K562 (cell line): ENCODE results near the gene IQCK. TPM values are rescaled to one million over a fixed set of nuclear protein-coding genes. Genes with fewer than 3 reads are reported as not detected.
A peak's percentile ranks its signal among the peaks of the same experiment; 100 is the strongest.

Experiments used
- ATAC-seq: fragments of 200-7000 bp; cut with Tn5 transposase; 3 replicates; pipeline ENCODE4 v1.9.1; 2020; ENCODE audit warnings: moderate library complexity
- BruUV-seq: library from RNA; stranded (reverse); fragments of 400-500 nt; replicated peaks from 2 replicates; lab custom pipeline; 2021; lab: Mats Ljungman, UMichigan
- CTCF ChIA-PET: fragments of 300-600 bp; formaldehyde crosslinking; extraction: SDS; loops from one replicate; lab custom pipeline; 2021; ENCODE audit warnings: low intra/inter-chr PET ratio; lab: Yijun Ruan, JAX
- POLR2A ChIA-PET: fragments of 300-600, 350-650 bp; sonication (Branson Sonifier 250); formaldehyde crosslinking; extraction: SDS; loops from one replicate; lab custom pipeline; 2021; ENCODE audit warnings: antibody characterized with exemption, inconsistent platforms; lab: Yijun Ruan, JAX
- DNase-seq, 4 experiments: peaks; one replicate each; pipeline versions ENCODE4 v3.0.0 to v3.0.0-alpha.2; 2011 to 2018; ENCODE audit warnings: low spot score in 3 of 4, mixed read lengths in 3 of 4; ENCODE audit errors: extremely low read depth in 1 of 4
- FAIRE-seq: peaks from 2 replicates; lab custom pipeline; 2011; peaks lifted over from hg19 to GRCh38; lab: Jason Lieb, UNC
- H2AFZ ChIP-seq: 2 replicates; pipeline ENCODE4 v1.6.0; 2011; ENCODE audit warnings: low read depth, low read length, control low read depth, inconsistent platforms
- H3K27ac ChIP-seq: fragments of 200-600 bp; 3 replicates; pipeline ENCODE4 v1.8.0; 2011; ENCODE audit warnings: low read depth, mild to moderate bottlenecking, control low read depth, inconsistent platforms, low read length, moderate library complexity, mixed read lengths; ENCODE audit errors: extremely low read depth
- H3K27me3 ChIP-seq, 2 experiments: fragments of 300-600 bp in 1 of 2; 2 replicates in 1 of 2; 3 replicates in 1 of 2; pipeline versions ENCODE4 v1.6.0 to v1.8.0; 2011; ENCODE audit warnings: inconsistent platforms in 2 of 2, low read length in 2 of 2, mild to moderate bottlenecking in 1 of 2, mixed read lengths in 1 of 2, moderate library complexity in 1 of 2; ENCODE audit not compliant: control insufficient read depth in 2 of 2, insufficient read depth in 2 of 2
- H3K36me3 ChIP-seq: fragments of 300-600 bp; 3 replicates; pipeline ENCODE4 v1.8.0; 2011; ENCODE audit warnings: mild to moderate bottlenecking, low read length, inconsistent platforms; ENCODE audit not compliant: control insufficient read depth, insufficient read depth
- H3K4me1 ChIP-seq, 2 experiments: fragments of 200-600 bp in 1 of 2; replicated peaks in 1 of 2; 2 replicates in 1 of 2; 3 replicates in 1 of 2; pipeline versions ENCODE4 v1.5.1 to v1.8.0; 2011; ENCODE audit warnings: inconsistent platforms in 2 of 2, low read length in 2 of 2, mild to moderate bottlenecking in 1 of 2, mixed read lengths in 1 of 2, moderate library complexity in 1 of 2; ENCODE audit not compliant: control insufficient read depth in 2 of 2, insufficient read depth in 2 of 2
- H3K4me2 ChIP-seq: 2 replicates; pipeline ENCODE4 v1.6.1; 2011; ENCODE audit warnings: low read length, control low read depth, inconsistent platforms, mixed read lengths; ENCODE audit not compliant: insufficient read depth
- H3K4me3 ChIP-seq: fragments of 200-600 bp; sonication (generic), shearing (Covaris generic); 2 replicates; pipeline ENCODE4 v1.5.1; 2016; ENCODE audit warnings: control low read depth, inconsistent platforms
- H3K79me2 ChIP-seq: fragments of 200-600 bp; 3 replicates; pipeline ENCODE4 v1.8.0; 2011; ENCODE audit warnings: low read length, inconsistent platforms; ENCODE audit not compliant: control insufficient read depth, insufficient read depth
- H3K9ac ChIP-seq, 2 experiments: 2 replicates each; pipeline versions ENCODE4 v1.6.0 to v1.6.1; 2011; ENCODE audit warnings: low read depth in 2 of 2, low read length in 2 of 2, control low read depth in 1 of 2, inconsistent platforms in 1 of 2, mild to moderate bottlenecking in 1 of 2, mixed read lengths in 1 of 2; ENCODE audit not compliant: insufficient read depth in 1 of 2
- H3K9me1 ChIP-seq: one replicate; pipeline ENCODE4 v1.6.0; 2011; ENCODE audit warnings: inconsistent platforms, mild to moderate bottlenecking, low read length, moderate library complexity; ENCODE audit not compliant: control insufficient read depth, insufficient read depth
- H3K9me3 ChIP-seq: replicated peaks from 2 replicates; pipeline ENCODE4 v1.5.1; 2011; ENCODE audit warnings: low read depth, low read length, inconsistent platforms; ENCODE audit not compliant: control insufficient read depth, insufficient read depth
- H4K20me1 ChIP-seq: replicated peaks from 2 replicates; pipeline ENCODE4 v1.6.1; 2011; ENCODE audit warnings: low read length, inconsistent platforms, mixed read lengths; ENCODE audit not compliant: control insufficient read depth, insufficient read depth
- DACH1 ChIP-seq: fragments of 450-650 bp; IDR thresholded peaks from 2 replicates; pipeline ENCODE4 v1.6.1; 2018; ENCODE audit not compliant: partially characterized antibody
- KDM4B ChIP-seq, 2 experiments: fragments of 450-650 bp in 1 of 2; sonication (generic) in 1 of 2; IDR thresholded peaks; 2 replicates each; pipeline ENCODE4 v1.6.1; 2016 to 2017; ENCODE audit warnings: borderline replicate concordance in 2 of 2, antibody characterized with exemption in 1 of 2, low read depth in 1 of 2, mild to moderate bottlenecking in 1 of 2
- ZNF707 ChIP-seq: fragments of 250-450 bp; sonication (Bioruptor Pico); conservative IDR thresholded peaks from 2 replicates; pipeline ENCODE4 v1.8.0; 2022; ENCODE audit warnings: inconsistent platforms, mild to moderate bottlenecking, moderate library complexity
- ZNF76 ChIP-seq: fragments of 250-450 bp; sonication (Bioruptor Pico); IDR thresholded peaks from 2 replicates; pipeline ENCODE4 v1.4.0; 2020; ENCODE audit warnings: mild to moderate bottlenecking, moderate library complexity, borderline replicate concordance
- WGBS: fragments of 100-300 bp; shearing (Covaris generic); methylation state at CpG from one replicate; pipeline ENCODE4 v1.1.6; 2016; ENCODE audit warnings: low coverage, mixed read lengths; ENCODE audit not compliant: insufficient coverage; ENCODE audit errors: missing lambda C conversion rate; 5-methylcytosine and 5-hydroxymethylcytosine counted together
- in situ Hi-C: fragments of 300-500 bp; cut with MboI; formaldehyde crosslinking; loops from 4 replicates; pipeline ENCODE4 v1.15.0; 2018; ENCODE audit warnings: inconsistent platforms, mixed read lengths
- intact Hi-C: fragments of 100-400 bp; cut with micrococcal nuclease; formaldehyde crosslinking; loops from 2 replicates; pipeline ENCODE4 v1.14.2; 2022
- polyA plus RNA-seq, 8 experiments: library from polyadenylated mRNA; depleted of rRNA in 4 of 8; stranded (reverse) in 5 of 8; unstranded in 3 of 8; fragments of >200 nt; fragmentation: Nextera tagmentation in 2 of 8; fragmentation: Illumina TruSeq in 1 of 8; extraction: Ambion mirVana in 2 of 8; extraction: Trizol in 1 of 8; gene quantifications; 2 replicates each; pipeline versions ENCODE4 v1.2.1 to v1.2.3, GENCODE V29; 2011 to 2014; ENCODE audit warnings: inconsistent platforms in 1 of 8, missing spikeins in 1 of 8
- total RNA-seq, 7 experiments: library from RNA; depleted of rRNA in 6 of 7; stranded (reverse); fragments of >200 nt in 6 of 7; fragmentation: Illumina TruSeq in 2 of 7; extraction: Trizol in 2 of 7; gene quantifications; 2 replicates each; pipeline versions ENCODE4 v1.2.1 to v1.2.3, GENCODE V29; 2011 to 2021; ENCODE audit warnings: low replicate concordance in 1 of 7
- TF ChIP-seq, protein P1 (sequence below): fragments of 250-450 bp; sonication (Bioruptor Pico); IDR thresholded peaks from 2 replicates; pipeline ENCODE4 v1.8.0; 2021; ENCODE audit warnings: moderate library complexity, mild to moderate bottlenecking, inconsistent platforms
- TF ChIP-seq, protein P2 (sequence below): fragments of 150-350 bp; conservative IDR thresholded peaks from 2 replicates; pipeline ENCODE4 v1.6.1; 2014; ENCODE audit warnings: low read length

Gene IQCK
- total and polyA plus RNA-seq, 9 of the 15 experiments (the other 6 are each of a cell fraction or from before 2014, with no cell fraction given): 5.2 to 12.2 (median 7.3) TPM

DNA sequence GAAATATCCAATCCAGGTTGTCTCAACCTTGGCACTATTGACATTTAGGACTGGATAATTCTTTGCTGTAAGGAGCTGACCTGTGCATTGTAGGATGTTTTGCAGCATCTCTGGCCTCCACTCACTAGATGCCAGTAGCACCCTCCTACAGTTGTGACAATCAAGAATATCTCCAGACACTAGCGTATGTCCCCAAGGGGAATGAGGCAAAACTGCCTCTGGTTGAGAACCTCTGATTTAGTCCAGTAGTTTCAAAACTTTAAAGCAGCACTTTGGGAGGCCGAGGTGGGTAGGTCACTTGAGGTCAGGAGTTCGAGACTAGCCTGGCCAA lies 48.4 kb downstream of the IQCK start:
- H2AFZ ChIP-seq: no peak overlapping the region
- no peaks in the 10 kb centered on the region for H3K27me3 ChIP-seq
- no peaks in the 10 kb centered on the region for H3K36me3 ChIP-seq
- H3K27ac ChIP-seq: no peak overlapping the region
- H3K9me1 ChIP-seq: no peaks in the 10 kb centered on the region
- CTCF ChIA-PET: no interaction called here
- no peak overlapping the region for H3K4me3 ChIP-seq
- peak; percentile 26 for FAIRE-seq
- TF ChIP-seq ZNF707 (CRISPR knock-in tag) (no peak), ZNF76 (CRISPR knock-in tag) (no peak), DACH1 (no peak), KDM4B (IDR thresholded peaks at IDR 0.05; ENCODE audit: borderline replicate concordance in 2 of 2, low read depth in 1 of 2) (no peak)
- TF ChIP-seq, protein P1, sequence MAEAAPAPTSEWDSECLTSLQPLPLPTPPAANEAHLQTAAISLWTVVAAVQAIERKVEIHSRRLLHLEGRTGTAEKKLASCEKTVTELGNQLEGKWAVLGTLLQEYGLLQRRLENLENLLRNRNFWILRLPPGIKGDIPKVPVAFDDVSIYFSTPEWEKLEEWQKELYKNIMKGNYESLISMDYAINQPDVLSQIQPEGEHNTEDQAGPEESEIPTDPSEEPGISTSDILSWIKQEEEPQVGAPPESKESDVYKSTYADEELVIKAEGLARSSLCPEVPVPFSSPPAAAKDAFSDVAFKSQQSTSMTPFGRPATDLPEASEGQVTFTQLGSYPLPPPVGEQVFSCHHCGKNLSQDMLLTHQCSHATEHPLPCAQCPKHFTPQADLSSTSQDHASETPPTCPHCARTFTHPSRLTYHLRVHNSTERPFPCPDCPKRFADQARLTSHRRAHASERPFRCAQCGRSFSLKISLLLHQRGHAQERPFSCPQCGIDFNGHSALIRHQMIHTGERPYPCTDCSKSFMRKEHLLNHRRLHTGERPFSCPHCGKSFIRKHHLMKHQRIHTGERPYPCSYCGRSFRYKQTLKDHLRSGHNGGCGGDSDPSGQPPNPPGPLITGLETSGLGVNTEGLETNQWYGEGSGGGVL (CRISPR knock-in tag): no peak
- TF ChIP-seq, protein P2, sequence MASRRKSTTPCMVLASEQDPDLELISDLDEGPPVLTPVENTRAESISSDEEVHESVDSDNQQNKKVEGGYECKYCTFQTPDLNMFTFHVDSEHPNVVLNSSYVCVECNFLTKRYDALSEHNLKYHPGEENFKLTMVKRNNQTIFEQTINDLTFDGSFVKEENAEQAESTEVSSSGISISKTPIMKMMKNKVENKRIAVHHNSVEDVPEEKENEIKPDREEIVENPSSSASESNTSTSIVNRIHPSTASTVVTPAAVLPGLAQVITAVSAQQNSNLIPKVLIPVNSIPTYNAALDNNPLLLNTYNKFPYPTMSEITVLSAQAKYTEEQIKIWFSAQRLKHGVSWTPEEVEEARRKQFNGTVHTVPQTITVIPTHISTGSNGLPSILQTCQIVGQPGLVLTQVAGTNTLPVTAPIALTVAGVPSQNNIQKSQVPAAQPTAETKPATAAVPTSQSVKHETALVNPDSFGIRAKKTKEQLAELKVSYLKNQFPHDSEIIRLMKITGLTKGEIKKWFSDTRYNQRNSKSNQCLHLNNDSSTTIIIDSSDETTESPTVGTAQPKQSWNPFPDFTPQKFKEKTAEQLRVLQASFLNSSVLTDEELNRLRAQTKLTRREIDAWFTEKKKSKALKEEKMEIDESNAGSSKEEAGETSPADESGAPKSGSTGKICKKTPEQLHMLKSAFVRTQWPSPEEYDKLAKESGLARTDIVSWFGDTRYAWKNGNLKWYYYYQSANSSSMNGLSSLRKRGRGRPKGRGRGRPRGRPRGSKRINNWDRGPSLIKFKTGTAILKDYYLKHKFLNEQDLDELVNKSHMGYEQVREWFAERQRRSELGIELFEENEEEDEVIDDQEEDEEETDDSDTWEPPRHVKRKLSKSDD: no peak
- no peak overlapping the region for H3K4me2 ChIP-seq
- intact Hi-C loops (no loop called here), in situ Hi-C loops (no loop called here)
- no peak overlapping the region for H3K9ac ChIP-seq
- POLR2A ChIA-PET: interaction anchor here (0.9 kb wide), 1 partner anchor 14 kb away, joined by 5 read pairs; no protein-coding TSS in a partner anchor
- BruUV-seq: no TSS peak
- H4K20me1 ChIP-seq: no peaks in the 10 kb centered on the region
- no peak for DNase-seq
- no peak for ATAC-seq
- 34% methylated on average over 3 of the region's 3 CpGs for WGBS
- H3K9me3 ChIP-seq: no peaks in the 10 kb centered on the region
- no peaks in the 10 kb centered on the region for H3K79me2 ChIP-seq
- H3K4me1 ChIP-seq: no peaks in the 10 kb centered on the region
